H1 (cell line): ENCODE results near the gene THEM5. TPM values are rescaled to one million over a fixed set of nuclear protein-coding genes. Genes with fewer than 3 reads are reported as not detected.

ENCODE experiments used
- CTCF ChIA-PET: fragments of 300-600 bp; sonication (Branson Sonifier 250); formaldehyde crosslinking; loops from one replicate; lab custom pipeline; 2021; ENCODE audit not compliant: partially characterized antibody; lab: Charles Lee
- POLR2A ChIA-PET: fragments of 300-600 bp; sonication (Branson Sonifier 250); formaldehyde crosslinking; loops from one replicate; lab custom pipeline; 2021; ENCODE audit warnings: inconsistent platforms; ENCODE audit not compliant: partially characterized antibody; lab: Charles Lee
- DNase-seq, 2 experiments: peaks; one replicate each; pipeline versions ENCODE4 v3.0.0 to v3.0.0-alpha.2; 2010 to 2022; ENCODE audit warnings: low spot score in 2 of 2, low read depth in 1 of 2, mixed read lengths in 1 of 2
- FAIRE-seq: peaks from 2 replicates; lab custom pipeline; 2011; peaks lifted over from hg19 to GRCh38; lab: Jason Lieb, UNC
- H2AFZ ChIP-seq: 2 replicates; pipeline ENCODE4 v1.8.1; 2012; ENCODE audit warnings: low read length, inconsistent platforms
- H2AK5ac ChIP-seq: 2 replicates; pipeline ENCODE4 v1.6.1; 2013; ENCODE audit warnings: low read depth, low read length
- H2BK120ac ChIP-seq: replicated peaks from 2 replicates; pipeline ENCODE3; 2013; ENCODE audit warnings: low read depth, low read length, inconsistent platforms
- H2BK12ac ChIP-seq: 2 replicates; pipeline ENCODE4 v1.6.1; 2013; ENCODE audit warnings: low read depth, low read length
- H2BK15ac ChIP-seq: 2 replicates; pipeline ENCODE4 v1.6.1; 2013; ENCODE audit warnings: low read length
- H2BK20ac ChIP-seq: 2 replicates; pipeline ENCODE4 v1.6.1; 2013; ENCODE audit warnings: low read length
- H2BK5ac ChIP-seq: 2 replicates; pipeline ENCODE4 v1.6.1; 2013; ENCODE audit warnings: low read depth, low read length
- H3K14ac ChIP-seq: 2 replicates; pipeline ENCODE4 v1.6.1; 2013; ENCODE audit warnings: inconsistent platforms; ENCODE audit not compliant: insufficient read length
- H3K18ac ChIP-seq: 2 replicates; pipeline ENCODE4 v1.6.1; 2013; ENCODE audit warnings: low read length; ENCODE audit errors: extremely low read depth
- H3K23ac ChIP-seq: 2 replicates; pipeline ENCODE4 v1.6.1; 2013; ENCODE audit warnings: inconsistent platforms; ENCODE audit not compliant: insufficient read length
- H3K23me2 ChIP-seq: 2 replicates; pipeline ENCODE4 v1.6.1; 2013; ENCODE audit warnings: low read depth, low read length
- H3K27ac ChIP-seq: 2 replicates; pipeline ENCODE4 v1.6.1; 2011; ENCODE audit warnings: low read depth, low read length, inconsistent platforms
- H3K27me3 ChIP-seq, 4 experiments: replicated peaks in 1 of 4; 1 replicate in 1 of 4; 2 replicates in 3 of 4; pipeline versions ENCODE4 v1.6.1 to v1.8.1; 2011 to 2013; ENCODE audit warnings: low read length in 3 of 4, mild to moderate bottlenecking in 3 of 4, inconsistent platforms in 2 of 4, mixed read lengths in 2 of 4, moderate library complexity in 1 of 4; ENCODE audit not compliant: control insufficient read depth in 3 of 4, insufficient read depth in 3 of 4; ENCODE audit errors: extremely low read depth in 1 of 4
- H3K36me3 ChIP-seq, 4 experiments: 2 replicates each; pipeline versions ENCODE4 v1.6.1 to v1.8.1; 2011 to 2013; ENCODE audit warnings: mild to moderate bottlenecking in 4 of 4, low read length in 3 of 4, moderate library complexity in 2 of 4, control low read depth in 1 of 4, inconsistent platforms in 1 of 4; ENCODE audit not compliant: insufficient read depth in 4 of 4, control insufficient read depth in 2 of 4
- H3K4ac ChIP-seq: replicated peaks from 2 replicates; pipeline ENCODE3; 2013; ENCODE audit warnings: low read length, low read depth, mixed read lengths, inconsistent platforms; ENCODE audit not compliant: insufficient read length
- H3K4me1 ChIP-seq, 4 experiments: replicated peaks in 1 of 4; 1 replicate in 1 of 4; 2 replicates in 3 of 4; pipeline versions ENCODE4 v1.6.1 to v1.8.1; 2011 to 2013; ENCODE audit warnings: low read length in 3 of 4, inconsistent platforms in 2 of 4, mixed read lengths in 1 of 4; ENCODE audit not compliant: insufficient read depth in 4 of 4, control insufficient read depth in 3 of 4
- H3K4me2 ChIP-seq, 2 experiments: 2 replicates each; pipeline versions ENCODE4 v1.6.1 to v1.8.1; 2011 to 2013; ENCODE audit warnings: low read depth in 2 of 2, low read length in 2 of 2, control low read depth in 1 of 2, inconsistent platforms in 1 of 2, mild to moderate bottlenecking in 1 of 2; ENCODE audit not compliant: insufficient read depth in 1 of 2
- H3K4me3 ChIP-seq, 4 experiments: fragments of 200-600, 300-600 bp in 1 of 4; sonication (generic), shearing (Covaris generic), sonication (Bioruptor Twin) in 1 of 4; 2 replicates each; pipeline versions ENCODE4 v1.5.1 to v1.8.1; 2011 to 2016; ENCODE audit warnings: low read length in 4 of 4, low read depth in 3 of 4, control low read depth in 2 of 4, inconsistent platforms in 2 of 4, mild to moderate bottlenecking in 2 of 4, mixed read lengths in 1 of 4, moderate library complexity in 1 of 4; ENCODE audit not compliant: insufficient read depth in 2 of 4; ENCODE audit errors: extremely low read depth in 1 of 4
- H3K56ac ChIP-seq: replicated peaks from 2 replicates; pipeline ENCODE3; 2013; ENCODE audit warnings: low read depth, mild to moderate bottlenecking, mixed read lengths, low read length, inconsistent platforms; ENCODE audit not compliant: insufficient read length
- H3K79me1 ChIP-seq: 2 replicates; pipeline ENCODE4 v1.6.1; 2013; ENCODE audit warnings: low read depth, low read length, control low read depth
- H3K79me2 ChIP-seq, 2 experiments: 2 replicates each; pipeline versions ENCODE4 v1.6.1 to v1.8.1; 2012 to 2013; ENCODE audit warnings: low read length in 2 of 2, mild to moderate bottlenecking in 2 of 2, inconsistent platforms in 1 of 2; ENCODE audit not compliant: insufficient read depth in 2 of 2, control insufficient read depth in 1 of 2
- H3K9ac ChIP-seq, 4 experiments: replicated peaks in 1 of 4; 1 replicate in 1 of 4; 2 replicates in 3 of 4; pipeline versions ENCODE4 v1.6.1 to v1.8.1; 2011 to 2013; ENCODE audit warnings: low read depth in 3 of 4, low read length in 3 of 4, control low read depth in 2 of 4, mild to moderate bottlenecking in 2 of 4, moderate library complexity in 2 of 4, inconsistent platforms in 1 of 4; ENCODE audit errors: extremely low read depth in 1 of 4
- H3K9me3 ChIP-seq, 2 experiments: 2 replicates each; pipeline versions ENCODE4 v1.6.1 to v1.8.1; 2012 to 2013; ENCODE audit warnings: mild to moderate bottlenecking in 2 of 2, moderate library complexity in 2 of 2, control low read depth in 1 of 2, inconsistent platforms in 1 of 2, low read depth in 1 of 2, low read length in 1 of 2, mixed read lengths in 1 of 2; ENCODE audit not compliant: insufficient read depth in 2 of 2
- H4K20me1 ChIP-seq, 2 experiments: replicated peaks in 1 of 2; 2 replicates each; pipeline versions ENCODE3 to v1.8.1; 2011 to 2013; ENCODE audit warnings: inconsistent platforms in 2 of 2, low read length in 2 of 2, mild to moderate bottlenecking in 1 of 2; ENCODE audit not compliant: insufficient read depth in 2 of 2, control insufficient read depth in 1 of 2
- H4K5ac ChIP-seq: 2 replicates; pipeline ENCODE4 v1.6.1; 2013; ENCODE audit warnings: low read length, low read depth, mixed read lengths, inconsistent platforms; ENCODE audit not compliant: insufficient read length
- H4K8ac ChIP-seq: 2 replicates; pipeline ENCODE4 v1.8.0; 2013; ENCODE audit warnings: mild to moderate bottlenecking, moderate library complexity, low read length, inconsistent platforms; ENCODE audit not compliant: insufficient read depth; ENCODE audit errors: extremely low read depth
- H4K91ac ChIP-seq: replicated peaks from 2 replicates; pipeline ENCODE3; 2013; ENCODE audit warnings: low read length, mixed read lengths, inconsistent platforms; ENCODE audit not compliant: insufficient read length
- CBX5 ChIP-seq: fragments of 300-800, 300-1000 bp; sonication (generic); IDR thresholded peaks from 2 replicates; pipeline ENCODE4 v1.7.1; 2016; ENCODE audit warnings: antibody characterized with exemption, low read length, low read depth
- CBX8 ChIP-seq: fragments of 300-800, 300-1000 bp; sonication (generic); IDR thresholded peaks from 2 replicates; pipeline ENCODE4 v1.7.1; 2016; ENCODE audit warnings: low read depth, low read length, borderline replicate concordance
- CREB1 ChIP-seq: IDR thresholded peaks from 2 replicates; pipeline ENCODE4 v1.6.1; 2012; ENCODE audit warnings: inconsistent platforms
- EZH2 ChIP-seq: fragments of 200-600 bp; sonication (generic); IDR thresholded peaks from 2 replicates; pipeline ENCODE4 v1.7.1; 2012; ENCODE audit warnings: low read depth, mild to moderate bottlenecking, moderate library complexity, low read length, inconsistent platforms; ENCODE audit not compliant: severe bottlenecking
- POLR2A ChIP-seq, 2 experiments: IDR thresholded peaks; 1 replicate in 1 of 2; 2 replicates in 1 of 2; pipeline ENCODE4 v1.6.1; 2011; ENCODE audit warnings: low read depth in 2 of 2, low read length in 2 of 2, mild to moderate bottlenecking in 2 of 2; ENCODE audit errors: control extremely low read depth in 1 of 2
- TAF7 ChIP-seq: optimal IDR thresholded peaks from 2 replicates; pipeline ENCODE3; 2011; ENCODE audit warnings: low read depth, mild to moderate bottlenecking, inconsistent platforms, low read length, moderate library complexity, borderline replicate concordance
- WGBS, 2 experiments: shearing (Covaris generic) in 1 of 2; methylation state at CpG; one replicate each; pipeline versions ENCODE4 v1.1.6 to v1.1.7; 2013 to 2015; ENCODE audit warnings: low lambda C conversion rate in 2 of 2, mixed read lengths in 2 of 2, inconsistent platforms in 1 of 2, low coverage in 1 of 2, missing lambda C conversion rate in 1 of 2; ENCODE audit not compliant: insufficient replicate concordance in 2 of 2, insufficient coverage in 1 of 2, insufficient read length in 1 of 2; ENCODE audit errors: extremely low coverage in 1 of 2, missing lambda C conversion rate in 1 of 2; 5-methylcytosine and 5-hydroxymethylcytosine counted together
- polyA plus RNA-seq, 7 experiments: library from polyadenylated mRNA; depleted of rRNA in 3 of 7; stranded (reverse) in 5 of 7; unstranded in 2 of 7; fragments of >200 nt in 5 of 7; fragments of 200-250 nt in 2 of 7; gene quantifications; 1 replicate in 5 of 7; 2 replicates in 1 of 7; 4 replicates in 1 of 7; pipeline versions ENCODE4 v1.2.1 to v1.2.3, GENCODE V29; 2011 to 2013; ENCODE audit warnings: missing spikeins in 2 of 7, mixed read lengths in 2 of 7
- total RNA-seq: library from RNA; stranded (reverse); fragmentation: NEBNext Ultra II Directional; extraction: Animal tissue kit (Norgen Biotek cat#: 25700); gene quantifications from 2 replicates; pipeline ENCODE4 v1.2.1, GENCODE V29; 2021

The THEM5 gene
- total and polyA plus RNA-seq, 2 of the 8 experiments (the other 6 are each of a cell fraction or from before 2014, with no cell fraction given): not detected

- DNase-seq (no peak), FAIRE-seq (no peak)
- no peak overlapping the region for H2AK5ac ChIP-seq
- no peak overlapping the region for H2AFZ ChIP-seq
- no peak overlapping the region for H2BK15ac ChIP-seq
- no peaks in the 10 kb centered on the region for H3K79me2 ChIP-seq
- no peaks in the 10 kb centered on the region for H3K79me1 ChIP-seq
- peaks cover 1 to 5% (median 4%) of the 10 kb centered on the region in 4 experiments; a peak in 2 of 7 replicates for H3K4me1 ChIP-seq
- H3K9me3 ChIP-seq: no peaks in the 10 kb centered on the region
- no peak overlapping the region for H3K56ac ChIP-seq
- no peak overlapping the region for H3K18ac ChIP-seq
- no peak overlapping the region for H3K27ac ChIP-seq
- H3K4ac ChIP-seq: no peak overlapping the region
- H2BK5ac ChIP-seq: no peak overlapping the region
- H4K8ac ChIP-seq: no peak overlapping the region
- no peak overlapping the region for H3K14ac ChIP-seq
- peaks cover 0 to 3% (median 1%) of the 10 kb centered on the region in 4 experiments; a peak in 1 of 7 replicates for H3K27me3 ChIP-seq
- H4K5ac ChIP-seq: no peak overlapping the region
- H4K91ac ChIP-seq: no peak overlapping the region
- no peak overlapping the region for H3K4me2 ChIP-seq
- no peak for TF ChIP-seq CREB1
- no peak for TF ChIP-seq CBX5
- no peak for TF ChIP-seq TAF7
- TF ChIP-seq CBX8: no peak
- no peak for TF ChIP-seq POLR2A (IDR thresholded peaks at IDR 0.05; ENCODE audit: control extremely low read depth in 1 of 2, low read depth in 2 of 2, low read length in 2 of 2)
- no peak for TF ChIP-seq EZH2
- H3K23ac ChIP-seq: no peak overlapping the region
- no peaks in the 10 kb centered on the region for H3K23me2 ChIP-seq
- no peaks in the 10 kb centered on the region for H4K20me1 ChIP-seq
- ChIA-PET POLR2A (interaction anchor here (1.1 kb wide), 1 partner anchor 9 kb away, joined by 3 read pairs; no protein-coding TSS in a partner anchor), CTCF (interaction anchor here (1.4 to 2.6 kb wide), 4 partner anchors 9 to 30 kb away, joined by 4 to 6 read pairs (median 6); partner anchors contain the start of gene TDRKH)
- H2BK120ac ChIP-seq: no peak overlapping the region
- no peak overlapping the region for H3K4me3 ChIP-seq
- WGBS, 2 experiments: 91% methylated on average over 7 of the region's 7 CpGs; no CpG with 5 or more reads in 1 of the 2 experiments
- no peak overlapping the region for H2BK12ac ChIP-seq
- H3K9ac ChIP-seq: no peak overlapping the region
- no peaks in the 10 kb centered on the region for H3K36me3 ChIP-seq
- no peak overlapping the region for H2BK20ac ChIP-seq
Observed at GRCh38 chr1:151806170-151806569, 47.3 kb downstream of the THEM5 start.
